Measurements from ENCODE around the gene KLK3.
A peak's percentile ranks its signal among the peaks of the same experiment; 100 is the strongest.

Gene KLK3

DNA sequence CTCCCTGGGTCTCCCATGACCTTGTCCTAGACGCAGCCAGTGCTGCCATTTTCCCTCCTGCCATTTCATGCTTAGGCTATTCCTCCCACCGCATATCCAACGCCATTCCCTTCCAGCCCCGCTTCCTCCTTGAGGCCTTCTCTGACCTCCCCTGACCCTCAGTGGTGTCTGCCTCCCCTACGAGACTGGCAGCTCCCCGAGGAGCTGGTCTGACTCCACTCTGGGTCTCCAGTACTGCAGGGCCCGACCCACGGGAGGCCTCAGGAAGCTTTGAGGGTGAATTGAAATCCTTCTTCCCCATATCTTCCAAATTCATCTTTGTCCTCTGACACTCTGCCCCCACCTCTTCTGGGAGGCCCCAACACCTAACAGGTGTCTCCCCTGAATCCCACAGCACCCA lies 22.0 kb upstream of the KLK3 start:
- no peak for DNase-seq

DNA sequence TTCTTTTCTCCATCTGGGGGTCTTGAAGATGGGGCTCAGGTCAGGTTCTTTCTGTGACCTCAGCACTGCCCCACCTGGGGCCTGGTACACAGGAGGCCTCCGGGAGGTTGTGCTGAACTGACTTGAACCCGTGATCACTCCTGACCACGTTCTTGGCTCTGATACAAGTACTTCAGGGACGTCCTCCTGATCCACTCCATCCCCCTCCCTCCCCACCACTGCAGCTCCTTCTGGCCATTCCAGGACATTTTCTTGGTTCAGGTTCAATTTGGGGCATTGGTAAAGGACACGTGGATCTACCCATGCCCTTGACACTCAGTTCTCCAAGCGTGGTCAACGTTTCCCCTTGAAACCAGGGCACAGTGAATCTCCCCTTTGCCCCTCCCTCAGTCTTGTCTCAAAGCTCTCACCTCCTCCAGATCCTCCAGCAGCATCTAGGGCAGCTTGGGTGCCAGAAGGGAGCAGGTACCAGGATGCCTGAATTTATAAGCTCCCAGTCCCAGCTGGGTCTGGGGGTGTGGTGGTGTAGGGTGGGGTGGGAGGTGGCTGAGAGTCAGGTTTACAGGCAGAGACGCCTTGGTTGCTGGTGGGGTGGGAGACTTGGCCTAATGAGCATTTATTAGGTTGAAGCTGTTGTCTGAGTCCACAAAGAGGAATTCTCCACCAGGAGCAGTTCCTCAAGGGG lies 21.5 kb upstream of the KLK3 start, which contains the start of gene KLK15:
Gene KLK15, minus strand, starts transcription at position 458 of the 685 bp plus-strand sequence. CDS start 2,082 bp downstream, outside the sequence.
- no peak for DNase-seq

DNA sequence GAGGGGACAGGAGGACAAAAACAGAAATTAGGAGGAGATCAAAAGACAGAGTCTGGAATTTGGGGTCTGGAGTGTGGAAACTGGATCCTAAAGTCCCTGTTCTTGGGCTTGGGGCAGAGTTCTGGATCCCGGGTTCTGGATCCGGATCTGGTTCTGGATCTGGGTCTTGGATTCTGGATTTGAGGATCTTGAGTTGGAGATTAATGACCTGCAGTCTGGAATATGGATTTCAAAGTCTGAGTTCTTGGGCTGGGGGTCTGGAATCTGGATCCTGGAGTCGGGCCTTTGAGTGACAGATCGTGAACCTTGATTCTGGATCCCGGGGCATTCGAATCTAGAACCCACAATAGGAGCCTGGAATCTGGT lies 20.9 kb upstream of the KLK3 start:
- DNase-seq: no peak

DNA sequence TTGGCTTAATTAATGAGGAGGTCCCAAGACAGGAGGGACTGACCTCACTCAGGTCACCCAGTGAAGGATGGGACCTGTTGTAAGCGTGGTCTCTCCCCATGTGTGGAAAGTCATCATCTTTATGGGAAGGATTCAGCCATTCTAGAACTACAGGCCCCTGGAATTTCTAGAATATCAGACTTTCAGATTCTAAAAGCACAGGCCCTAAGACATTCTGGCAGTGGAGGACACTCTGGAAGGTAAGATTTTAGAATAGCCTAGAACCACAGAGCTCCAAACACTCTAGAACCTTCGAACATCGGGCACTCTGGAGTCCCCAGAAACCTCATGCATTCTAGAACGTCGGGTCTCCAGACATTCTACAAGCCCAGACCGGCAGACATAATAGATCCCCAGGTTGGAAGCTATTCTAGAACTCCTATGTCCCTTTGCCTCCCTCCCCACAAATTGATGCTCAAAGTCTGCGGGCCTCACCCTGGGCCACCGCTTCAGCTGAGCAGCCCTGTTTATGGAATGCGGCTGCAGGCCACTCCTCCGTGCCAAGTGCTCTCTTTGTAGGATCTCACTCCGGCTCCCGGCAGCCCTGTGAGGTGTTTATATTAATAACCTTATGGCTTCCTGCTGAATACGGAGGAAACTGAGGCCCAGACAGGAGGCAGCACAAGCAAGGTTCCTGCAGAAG lies 19.5 kb upstream of the KLK3 start:
- DNase-seq: no peak

DNA sequence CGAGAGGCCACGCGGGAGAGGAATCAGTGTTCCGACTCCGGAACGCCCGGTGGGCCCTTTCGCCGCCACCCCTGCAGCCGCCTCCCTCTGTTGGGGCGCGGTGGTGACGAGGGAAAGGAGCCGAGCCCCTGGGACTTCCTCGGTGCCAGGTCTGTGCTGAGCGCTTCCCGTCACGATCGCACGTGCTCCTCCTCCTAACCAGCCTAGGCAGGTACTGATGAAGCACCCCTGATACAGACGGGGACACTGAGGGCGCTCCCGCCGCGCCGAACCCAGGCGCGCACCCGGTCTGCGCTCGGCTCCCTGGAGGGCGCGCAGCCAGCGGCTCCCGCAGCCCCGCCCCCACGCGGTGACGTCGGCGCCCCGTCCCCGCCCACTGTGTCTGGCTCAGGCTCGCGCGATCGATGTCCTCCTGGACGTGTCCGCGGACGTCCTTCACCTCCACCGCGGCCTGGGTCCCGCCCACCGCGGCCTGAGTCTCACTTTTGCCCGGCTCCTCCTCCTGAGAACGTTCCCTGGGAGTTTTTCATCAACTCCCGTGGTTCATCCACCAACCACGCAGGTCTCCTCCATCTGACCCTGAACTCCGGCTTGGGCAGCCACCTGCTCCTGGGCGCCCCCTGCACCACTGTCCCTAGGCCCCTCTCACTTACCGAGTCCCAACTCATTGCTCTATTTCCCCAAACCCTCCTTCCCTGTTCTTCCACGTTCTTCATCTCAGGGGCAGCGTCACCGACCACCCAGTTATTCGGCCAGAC lies 18.8 kb upstream of the KLK3 start:
- peak; percentile 52 for DNase-seq

DNA sequence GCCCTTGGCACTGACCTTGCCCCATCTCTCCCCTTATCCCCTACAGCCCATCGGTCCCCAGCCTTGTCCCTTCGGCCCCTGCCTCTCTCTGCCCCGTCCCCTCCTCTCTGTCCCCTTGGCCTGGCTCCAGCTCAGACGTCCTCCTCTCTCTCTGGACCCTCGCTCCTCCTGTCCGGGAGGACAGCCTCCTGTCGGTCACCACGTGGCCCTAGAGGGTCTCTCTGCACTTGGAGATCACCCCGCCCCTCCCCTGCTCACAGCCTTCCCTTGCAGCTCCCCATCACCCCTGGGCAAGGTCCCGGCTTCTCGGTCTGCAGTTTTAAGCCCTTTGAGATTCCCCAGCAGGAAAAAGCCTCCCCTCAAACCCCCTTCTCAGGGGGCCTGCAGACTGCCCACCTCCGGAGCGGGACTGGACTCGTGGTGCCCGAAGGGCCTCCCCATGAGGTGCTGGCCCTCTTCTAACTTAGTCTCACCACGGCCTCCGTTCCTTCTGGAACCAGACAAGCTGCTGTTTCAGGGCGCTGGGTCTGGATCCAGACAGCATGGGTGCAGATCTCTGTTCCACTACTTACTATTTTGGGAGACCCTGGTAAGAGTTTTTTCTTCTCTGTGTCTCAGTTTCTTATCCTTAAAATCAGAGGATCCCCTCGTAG lies 18.0 kb upstream of the KLK3 start:
- no peak for DNase-seq

DNA sequence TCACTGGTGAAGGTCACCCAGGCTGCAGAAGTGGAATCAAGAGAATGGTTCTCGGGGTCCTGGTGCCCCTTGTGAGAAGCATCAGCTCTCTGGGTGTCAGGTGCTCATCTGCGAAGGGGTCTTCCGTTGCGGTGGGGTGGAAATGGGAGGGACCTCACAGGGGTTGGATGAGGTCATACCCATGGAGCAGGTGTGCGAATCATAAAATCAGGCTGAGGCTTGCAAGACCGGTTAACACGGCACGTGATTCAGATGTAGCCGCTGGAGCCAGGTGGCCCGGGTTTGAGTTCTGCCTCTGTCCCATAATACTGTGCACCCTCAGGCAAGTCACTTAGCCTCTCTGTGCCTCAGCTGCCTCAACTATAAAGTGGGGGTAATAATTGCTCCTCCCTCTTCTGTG lies 17.4 kb upstream of the KLK3 start:
- no peak for DNase-seq

DNA sequence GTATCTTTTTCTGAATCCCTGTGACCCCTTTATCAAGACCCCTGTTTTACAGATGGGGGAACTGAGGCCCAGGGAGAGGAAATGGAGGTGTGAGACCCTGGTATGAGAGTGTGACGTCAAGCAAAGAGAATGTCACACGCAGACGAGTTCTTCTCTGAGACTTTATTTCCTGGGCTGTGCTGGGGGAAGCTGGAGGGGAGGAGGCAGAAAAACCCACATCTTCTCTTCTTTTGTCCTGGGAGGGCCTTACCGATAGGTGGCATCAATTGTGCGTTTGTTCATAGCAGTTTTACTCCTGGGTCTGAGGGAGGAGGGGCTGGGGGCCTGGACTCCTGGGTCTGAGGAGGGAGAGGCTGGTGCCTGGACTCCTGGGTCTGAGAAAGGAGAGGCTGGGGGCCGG lies 16.5 kb upstream of the KLK3 start:
- DNase-seq: no peak

DNA sequence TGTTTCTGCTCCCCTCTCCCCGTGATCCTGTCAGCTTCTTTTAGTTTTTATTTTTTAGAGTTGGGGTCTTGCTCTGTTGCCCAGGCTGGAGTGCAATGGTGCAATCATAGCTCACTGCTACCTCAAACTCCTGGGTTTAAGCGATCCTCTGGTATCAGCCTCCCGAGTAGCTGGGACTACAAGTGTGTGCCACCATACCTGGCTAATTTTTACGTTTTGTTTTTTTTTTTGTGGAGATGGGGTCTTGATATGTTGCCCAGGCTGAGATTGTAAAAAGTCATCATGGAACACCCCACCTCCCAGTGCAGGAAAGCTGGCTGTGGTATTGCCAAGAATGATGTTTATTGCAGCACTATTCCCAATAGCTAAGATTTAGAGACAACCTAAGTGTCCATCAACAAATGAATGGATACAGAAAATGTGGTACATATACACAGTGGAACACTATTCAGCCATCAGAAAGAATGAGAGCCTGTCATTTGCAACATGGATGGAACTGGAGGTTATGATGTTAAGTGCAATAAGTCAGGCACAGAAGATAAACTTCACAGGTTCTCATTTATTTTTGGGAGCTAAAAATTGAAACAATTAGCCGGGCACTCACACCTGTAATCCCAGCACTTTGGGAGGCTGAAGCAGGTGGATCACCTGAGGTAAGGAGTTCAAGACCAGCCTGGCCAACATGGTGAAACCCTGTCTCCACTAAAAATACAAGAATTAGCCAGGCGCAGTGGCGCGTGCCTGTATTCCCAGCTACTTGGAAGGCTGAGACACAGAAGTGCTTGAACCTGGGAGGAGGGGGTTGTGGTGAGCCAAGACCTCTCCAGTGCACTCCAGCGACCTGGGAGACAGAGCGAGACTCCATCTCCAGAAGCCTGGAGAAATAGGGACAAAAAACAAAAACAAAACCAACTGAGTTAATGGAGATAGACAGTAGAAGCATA lies 14.7 kb upstream of the KLK3 start:
- DNase-seq: no peak

DNA sequence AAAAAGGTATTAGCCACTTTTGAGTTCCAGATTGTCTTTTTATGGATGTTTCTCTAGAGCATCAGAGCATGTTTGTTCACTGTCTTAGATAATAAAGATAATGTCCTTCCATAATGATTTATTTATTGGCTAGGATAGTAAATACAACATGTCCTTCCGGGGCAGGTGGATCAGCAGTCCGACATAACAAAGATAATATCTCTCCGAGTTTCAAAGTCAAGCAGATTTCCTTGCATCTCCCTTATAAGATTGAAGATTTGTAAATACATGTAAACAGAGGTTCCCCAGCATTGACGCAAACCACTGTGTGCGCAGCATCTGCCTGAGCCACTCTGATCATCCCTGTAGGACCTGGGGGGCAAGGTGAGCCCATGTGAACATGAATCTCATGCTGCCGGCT lies 12.6 kb upstream of the KLK3 start:
- DNase-seq: no peak

DNA sequence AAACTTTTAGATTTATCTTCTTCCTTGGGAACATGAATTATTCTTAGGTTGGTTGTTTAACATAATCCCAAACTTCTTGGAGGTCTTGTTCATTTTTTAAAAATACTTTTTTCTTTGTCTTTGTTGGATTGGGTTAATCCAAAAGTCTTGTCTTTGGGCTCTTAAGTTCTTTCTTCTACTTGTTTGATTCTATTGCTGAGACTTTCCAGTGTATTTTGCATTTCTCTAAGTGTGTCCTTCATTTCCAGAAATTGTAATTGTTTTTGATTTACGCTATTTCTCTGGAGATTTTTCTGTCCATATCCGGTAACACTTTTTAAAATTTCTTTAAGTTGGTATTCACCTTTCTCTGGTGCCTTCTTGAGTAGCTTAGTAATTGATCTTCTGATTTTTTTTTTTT lies 11.5 kb upstream of the KLK3 start:
- no peak for DNase-seq

DNA sequence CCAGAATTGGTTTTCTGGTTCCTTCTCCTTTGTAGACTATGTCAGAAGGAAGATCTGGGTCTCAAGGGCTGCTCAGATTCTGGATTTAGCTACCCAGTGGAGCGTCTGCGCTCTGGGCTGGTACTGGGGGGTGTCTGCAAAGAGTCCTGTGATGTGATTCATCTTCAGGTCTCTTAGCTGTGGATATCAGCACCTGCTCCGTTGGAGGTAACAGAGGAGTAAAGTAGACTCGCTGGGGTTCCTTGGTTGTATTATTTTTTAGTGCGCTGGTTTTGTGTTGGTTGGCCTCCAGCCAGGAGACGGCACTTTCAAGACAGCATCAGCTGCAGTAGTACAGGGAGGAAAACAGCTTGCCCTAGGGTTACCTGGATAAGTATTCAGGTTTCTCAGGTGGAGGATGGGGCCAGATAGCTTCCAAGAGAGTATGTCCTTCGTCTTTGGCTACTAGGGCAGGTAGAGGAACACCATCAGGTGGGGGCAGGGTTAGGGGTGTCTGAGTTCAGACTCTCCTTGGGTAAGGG lies 11.0 kb upstream of the KLK3 start:
- no peak for DNase-seq

DNA sequence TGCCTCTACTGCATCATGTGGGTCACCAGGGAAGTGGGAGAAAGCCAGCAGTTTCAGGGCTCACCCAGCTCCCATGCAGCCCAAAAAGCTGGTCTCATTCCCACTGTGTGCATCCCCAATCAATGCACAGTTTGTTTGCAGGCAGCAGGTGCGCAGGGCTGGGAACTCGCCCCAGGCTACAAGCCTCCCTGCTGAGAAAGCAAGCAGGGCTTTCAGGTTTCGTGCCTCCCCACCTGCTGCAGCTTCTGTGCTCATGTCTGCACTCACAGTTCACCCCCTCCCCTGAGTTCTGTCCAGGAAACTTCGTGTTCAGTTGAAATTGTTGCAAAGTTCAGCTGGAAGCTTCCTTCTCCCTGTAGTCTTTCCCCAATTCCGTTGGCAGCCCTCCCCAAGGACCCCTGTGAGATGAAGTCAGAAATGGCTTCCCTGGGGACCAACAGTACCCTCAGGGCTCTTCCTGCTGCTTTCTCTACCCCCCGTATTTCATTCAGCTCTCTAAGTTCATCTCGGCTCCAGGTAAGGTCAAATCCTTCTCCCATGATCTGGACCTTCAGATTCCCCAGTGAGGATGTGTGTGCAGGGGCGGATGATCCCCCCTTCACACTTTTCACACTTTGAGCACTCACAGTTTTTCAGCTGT lies 10.3 kb upstream of the KLK3 start:
- DNase-seq: no peak

DNA sequence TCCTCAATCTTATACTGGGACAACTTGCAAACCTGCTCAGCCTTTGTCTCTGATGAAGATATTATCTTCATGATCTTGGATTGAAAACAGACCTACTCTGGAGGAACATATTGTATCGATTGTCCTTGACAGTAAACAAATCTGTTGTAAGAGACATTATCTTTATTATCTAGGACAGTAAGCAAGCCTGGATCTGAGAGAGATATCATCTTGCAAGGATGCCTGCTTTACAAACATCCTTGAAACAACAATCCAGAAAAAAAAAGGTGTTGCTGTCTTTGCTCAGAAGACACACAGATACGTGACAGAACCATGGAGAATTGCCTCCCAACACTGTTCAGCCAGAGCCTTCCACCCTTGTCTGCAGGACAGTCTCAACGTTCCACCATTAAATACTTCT lies 4.0 kb upstream of the KLK3 start:
- DNase-seq: no peak

DNA sequence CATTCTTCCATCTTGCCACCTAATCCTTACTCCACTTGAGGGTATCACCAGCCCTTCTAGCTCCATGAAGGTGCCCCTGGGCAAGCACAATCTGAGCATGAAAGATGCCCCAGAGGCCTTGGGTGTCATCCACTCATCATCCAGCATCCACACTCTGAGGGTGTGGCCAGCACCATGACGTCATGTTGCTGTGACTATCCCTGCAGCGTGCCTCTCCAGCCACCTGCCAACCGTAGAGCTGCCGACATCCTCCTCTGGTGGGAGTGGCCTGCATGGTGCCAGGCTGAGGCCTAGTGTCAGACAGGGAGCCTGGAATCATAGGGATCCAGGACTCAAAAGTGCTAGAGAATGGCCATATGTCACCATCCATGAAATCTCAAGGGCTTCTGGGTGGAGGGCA lies 3.1 kb upstream of the KLK3 start:
- DNase-seq: no peak

DNA sequence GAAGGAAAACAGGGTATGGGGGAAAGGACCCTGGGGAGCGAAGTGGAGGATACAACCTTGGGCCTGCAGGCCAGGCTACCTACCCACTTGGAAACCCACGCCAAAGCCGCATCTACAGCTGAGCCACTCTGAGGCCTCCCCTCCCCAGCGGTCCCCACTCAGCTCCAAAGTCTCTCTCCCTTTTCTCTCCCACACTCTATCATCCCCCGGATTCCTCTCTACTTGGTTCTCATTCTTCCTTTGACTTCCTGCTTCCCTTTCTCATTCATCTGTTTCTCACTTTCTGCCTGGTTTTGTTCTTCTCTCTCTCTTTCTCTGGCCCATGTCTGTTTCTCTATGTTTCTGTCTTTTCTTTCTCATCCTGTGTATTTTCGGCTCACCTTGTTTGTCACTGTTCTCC lies 2.7 kb downstream of the KLK3 start:
- no peak for DNase-seq

DNA sequence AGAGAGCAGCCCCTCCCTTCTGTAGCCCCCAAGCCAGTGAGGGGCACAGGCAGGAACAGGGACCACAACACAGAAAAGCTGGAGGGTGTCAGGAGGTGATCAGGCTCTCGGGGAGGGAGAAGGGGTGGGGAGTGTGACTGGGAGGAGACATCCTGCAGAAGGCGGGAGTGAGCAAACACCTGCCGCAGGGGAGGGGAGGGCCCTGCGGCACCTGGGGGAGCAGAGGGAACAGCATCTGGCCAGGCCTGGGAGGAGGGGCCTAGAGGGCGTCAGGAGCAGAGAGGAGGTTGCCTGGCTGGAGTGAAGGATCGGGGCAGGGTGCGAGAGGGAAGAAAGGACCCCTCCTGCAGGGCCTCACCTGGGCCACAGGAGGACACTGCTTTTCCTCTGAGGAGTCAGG lies 4.2 kb downstream of the KLK3 start:
- no peak for DNase-seq

DNA sequence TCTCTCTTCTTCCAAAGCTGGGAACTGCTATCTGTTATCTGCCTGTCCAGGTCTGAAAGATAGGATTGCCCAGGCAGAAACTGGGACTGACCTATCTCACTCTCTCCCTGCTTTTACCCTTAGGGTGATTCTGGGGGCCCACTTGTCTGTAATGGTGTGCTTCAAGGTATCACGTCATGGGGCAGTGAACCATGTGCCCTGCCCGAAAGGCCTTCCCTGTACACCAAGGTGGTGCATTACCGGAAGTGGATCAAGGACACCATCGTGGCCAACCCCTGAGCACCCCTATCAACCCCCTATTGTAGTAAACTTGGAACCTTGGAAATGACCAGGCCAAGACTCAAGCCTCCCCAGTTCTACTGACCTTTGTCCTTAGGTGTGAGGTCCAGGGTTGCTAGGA lies 5.1 kb downstream of the KLK3 start:
- no peak for DNase-seq

DNA sequence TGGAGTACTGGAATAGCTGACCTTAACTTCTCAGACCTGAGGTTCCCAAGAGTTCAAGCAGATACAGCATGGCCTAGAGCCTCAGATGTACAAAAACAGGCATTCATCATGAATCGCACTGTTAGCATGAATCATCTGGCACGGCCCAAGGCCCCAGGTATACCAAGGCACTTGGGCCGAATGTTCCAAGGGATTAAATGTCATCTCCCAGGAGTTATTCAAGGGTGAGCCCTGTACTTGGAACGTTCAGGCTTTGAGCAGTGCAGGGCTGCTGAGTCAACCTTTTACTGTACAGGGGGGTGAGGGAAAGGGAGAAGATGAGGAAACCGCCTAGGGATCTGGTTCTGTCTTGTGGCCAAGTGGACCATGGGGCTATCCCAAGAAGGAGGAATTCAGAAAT lies 6.3 kb downstream of the KLK3 start:
- no peak for DNase-seq

DNA sequence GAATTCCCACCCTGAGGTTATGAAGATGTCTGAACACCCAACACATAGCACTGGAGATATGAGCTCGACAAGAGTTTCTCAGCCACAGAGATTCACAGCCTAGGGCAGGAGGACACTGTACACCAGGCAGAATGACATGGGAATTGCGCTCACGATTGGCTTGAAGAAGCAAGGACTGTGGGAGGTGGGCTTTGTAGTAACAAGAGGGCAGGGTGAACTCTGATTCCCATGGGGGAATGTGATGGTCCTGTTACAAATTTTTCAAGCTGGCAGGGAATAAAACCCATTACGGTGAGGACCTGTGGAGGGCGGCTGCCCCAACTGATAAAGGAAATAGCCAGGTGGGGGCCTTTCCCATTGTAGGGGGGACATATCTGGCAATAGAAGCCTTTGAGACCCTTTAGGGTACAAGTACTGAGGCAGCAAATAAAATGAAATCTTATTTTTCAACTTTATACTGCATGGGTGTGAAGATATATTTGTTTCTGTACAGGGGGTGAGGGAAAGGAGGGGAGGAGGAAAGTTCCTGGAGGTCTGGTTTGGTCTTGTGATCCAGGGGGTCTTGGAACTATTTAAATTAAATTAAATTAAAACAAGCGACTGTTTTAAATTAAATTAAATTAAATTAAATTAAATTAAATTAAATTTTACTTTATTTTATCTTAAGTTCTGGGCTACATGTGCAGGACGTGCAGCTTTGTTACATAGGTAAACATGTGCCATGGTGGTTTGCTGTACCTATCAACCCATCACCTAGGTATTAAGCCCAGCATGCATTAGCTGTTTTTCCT lies 7.0 kb downstream of the KLK3 start:
- DNase-seq: no peak

DNA sequence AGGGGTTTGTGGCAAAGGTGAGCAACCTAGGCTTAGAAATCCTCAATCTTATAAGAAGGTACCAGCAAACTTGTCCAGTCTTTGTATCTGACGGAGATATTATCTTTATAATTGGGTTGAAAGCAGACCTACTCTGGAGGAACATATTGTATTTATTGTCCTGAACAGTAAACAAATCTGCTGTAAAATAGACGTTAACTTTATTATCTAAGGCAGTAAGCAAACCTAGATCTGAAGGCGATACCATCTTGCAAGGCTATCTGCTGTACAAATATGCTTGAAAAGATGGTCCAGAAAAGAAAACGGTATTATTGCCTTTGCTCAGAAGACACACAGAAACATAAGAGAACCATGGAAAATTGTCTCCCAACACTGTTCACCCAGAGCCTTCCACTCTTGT lies 14.8 kb downstream of the KLK3 start:
- DNase-seq: no peak
